Measurements from ENCODE around the gene MOV10L1.
A peak's percentile ranks its signal among the peaks of the same experiment; 100 is the strongest.

MOV10L1 gene

GRCh38 chr22:50188356-50188755 lies 98.5 kb downstream of the MOV10L1 start:
- DNase-seq (ENCODE audit: low read depth, low spot score): no peak

GRCh38 chr22:50189184-50189848 lies 99.5 kb downstream of the MOV10L1 start:
- no peak for DNase-seq (ENCODE audit: low read depth, low spot score)

- DNase-seq (ENCODE audit: low read depth, low spot score): no peak
Observed at GRCh38 chr22:50189849-50190181, 100.0 kb downstream of the MOV10L1 start.

- DNase-seq (ENCODE audit: low read depth, low spot score): no peak
Observed at GRCh38 chr22:50190182-50190940, 100.6 kb downstream of the MOV10L1 start.

GRCh38 chr22:50190941-50191741 lies 101.3 kb downstream of the MOV10L1 start:
- DNase-seq (ENCODE audit: low read depth, low spot score): no peak

GRCh38 chr22:50192436-50193204 lies 102.8 kb downstream of the MOV10L1 start:
- no peak for DNase-seq (ENCODE audit: low read depth, low spot score)

GRCh38 chr22:50193621-50194020 lies 103.8 kb downstream of the MOV10L1 start:
- no peak for DNase-seq (ENCODE audit: low read depth, low spot score)

- DNase-seq (ENCODE audit: low read depth, low spot score): no peak
Observed at GRCh38 chr22:50194037-50194805, 104.4 kb downstream of the MOV10L1 start.

- no peak for DNase-seq (ENCODE audit: low read depth, low spot score)
Observed at GRCh38 chr22:50196256-50196655, 106.5 kb downstream of the MOV10L1 start.

- DNase-seq (ENCODE audit: low read depth, low spot score): no peak
Observed at GRCh38 chr22:50197000-50197800, 107.4 kb downstream of the MOV10L1 start.

- no peak for DNase-seq (ENCODE audit: low read depth, low spot score)
Observed at GRCh38 chr22:50197856-50198623, 108.2 kb downstream of the MOV10L1 start.

GRCh38 chr22:50198624-50199017 lies 108.8 kb downstream of the MOV10L1 start:
- DNase-seq (ENCODE audit: low read depth, low spot score): no peak

GRCh38 chr22:50199251-50199721 lies 109.5 kb downstream of the MOV10L1 start:
- DNase-seq (ENCODE audit: low read depth, low spot score): no peak

GRCh38 chr22:50199829-50200460 lies 110.1 kb downstream of the MOV10L1 start:
- DNase-seq (ENCODE audit: low read depth, low spot score): no peak

- DNase-seq (ENCODE audit: low read depth, low spot score): peak; percentile 55
Observed at GRCh38 chr22:50200461-50201190, 110.8 kb downstream of the MOV10L1 start, which contains the start of gene SELENOO. Gene SELENOO, plus strand, starts transcription at chr22:50201011. Its CDS starts 26 bp downstream, at chr22:50201037.

GRCh38 chr22:50201191-50202129 lies 111.7 kb downstream of the MOV10L1 start:
- DNase-seq (ENCODE audit: low read depth, low spot score): no peak

Measured in smooth muscle cell of the brain vasculature (primary cell).